Measurements from ENCODE around the gene NHEJ1.

NHEJ1 gene

GRCh38 chr2:219167997-219168396 lies 7.4 kb upstream of the NHEJ1 start:
- DNase-seq (ENCODE audit: low read depth, low spot score), result no peak

DNA sequence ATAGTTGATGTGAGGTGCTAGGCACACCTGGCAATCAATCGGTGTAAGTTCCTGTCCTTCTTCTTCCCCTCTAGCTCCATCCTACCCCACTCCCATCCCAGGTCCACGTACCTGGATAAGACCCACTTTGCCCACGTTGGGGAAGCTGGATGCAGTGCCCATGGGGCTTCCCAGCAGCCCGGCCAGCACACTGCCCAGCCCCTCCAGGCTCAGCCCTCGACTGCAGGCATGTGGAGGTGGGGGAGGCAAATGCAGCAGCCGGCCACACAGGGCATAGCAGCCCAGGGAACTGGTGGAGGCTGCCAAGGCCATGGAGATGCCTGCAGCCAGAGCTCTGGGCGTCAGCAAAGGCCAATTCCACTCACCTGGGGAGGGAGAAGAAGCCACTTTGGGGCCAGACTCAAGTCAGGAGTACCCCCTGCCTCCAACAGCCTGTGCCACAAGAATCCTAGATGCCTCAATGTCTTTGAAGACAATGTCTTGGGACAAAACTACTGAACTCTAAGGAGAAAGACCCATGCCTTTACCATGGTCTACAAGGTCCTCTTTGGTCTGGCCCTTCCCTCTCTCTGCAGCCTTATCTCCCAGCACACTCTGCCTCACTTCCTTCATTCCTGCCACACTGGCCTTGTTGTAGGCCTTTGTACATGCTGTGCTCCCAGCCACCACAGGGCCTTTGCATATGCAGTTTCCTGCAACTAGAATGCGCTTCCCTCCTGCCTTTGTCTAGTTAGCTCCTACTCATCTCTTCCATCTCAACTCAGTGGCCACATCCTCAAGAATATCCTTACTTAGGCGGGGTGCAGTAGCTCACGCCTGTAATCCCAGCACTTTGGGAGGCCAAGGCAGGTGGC lies 4.7 kb upstream of the NHEJ1 start:
- no peak for DNase-seq (ENCODE audit: low read depth, low spot score)

GRCh38 chr2:219163156-219163555 lies 2.5 kb upstream of the NHEJ1 start:
- no peak for DNase-seq (ENCODE audit: low read depth, low spot score)

- DNase-seq (ENCODE audit: low read depth, low spot score), result no peak
Observed at GRCh38 chr2:219161097-219161496, 482 bp upstream of the NHEJ1 start.

- DNase-seq (ENCODE audit: low read depth, low spot score), result no peak
Observed at GRCh38 chr2:219159771-219160185, 837 bp downstream of the NHEJ1 start.

DNA sequence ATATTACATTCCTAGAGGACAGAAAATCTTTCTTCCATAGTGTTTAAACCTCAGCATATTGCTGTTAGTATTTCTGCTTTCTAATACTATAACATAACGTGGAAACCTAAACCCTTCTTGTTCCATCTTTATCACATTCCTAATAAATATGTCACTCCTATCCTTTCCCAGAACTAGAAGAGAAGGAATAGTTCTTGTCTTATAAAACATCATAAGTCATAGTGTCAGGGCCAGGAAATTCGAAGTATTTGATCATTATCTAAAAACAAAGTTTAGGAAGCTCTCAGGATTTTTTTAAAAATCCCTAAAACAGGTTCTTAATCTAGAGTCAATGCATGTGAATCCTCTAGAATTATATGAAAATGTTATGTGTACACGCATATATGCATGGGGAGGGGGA lies 2.0 kb downstream of the NHEJ1 start:
- DNase-seq (ENCODE audit: low read depth, low spot score), result no peak

- DNase-seq (ENCODE audit: low read depth, low spot score), result no peak
Observed at GRCh38 chr2:219158025-219158424, 2.6 kb downstream of the NHEJ1 start.

DNA sequence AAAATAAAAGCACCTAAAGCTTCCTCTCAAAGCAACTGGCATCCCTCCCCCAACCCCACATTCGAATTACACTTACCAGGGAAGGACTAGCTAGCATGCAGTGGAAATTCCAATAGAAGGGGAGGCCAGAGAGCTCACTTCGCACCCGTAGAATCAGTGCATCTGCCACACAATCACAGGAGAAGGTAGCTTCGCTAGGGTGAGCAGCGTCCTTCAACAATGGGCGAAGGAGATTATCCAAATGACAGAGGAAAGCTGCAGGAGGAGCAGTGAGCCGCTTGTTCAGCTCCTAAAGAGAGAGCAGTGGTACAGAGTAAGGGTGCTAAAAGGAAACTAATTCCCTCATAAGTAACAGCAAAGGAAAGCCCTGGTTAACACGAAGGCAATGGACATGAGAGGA lies 3.2 kb downstream of the NHEJ1 start:
- no peak for DNase-seq (ENCODE audit: low read depth, low spot score)

DNA sequence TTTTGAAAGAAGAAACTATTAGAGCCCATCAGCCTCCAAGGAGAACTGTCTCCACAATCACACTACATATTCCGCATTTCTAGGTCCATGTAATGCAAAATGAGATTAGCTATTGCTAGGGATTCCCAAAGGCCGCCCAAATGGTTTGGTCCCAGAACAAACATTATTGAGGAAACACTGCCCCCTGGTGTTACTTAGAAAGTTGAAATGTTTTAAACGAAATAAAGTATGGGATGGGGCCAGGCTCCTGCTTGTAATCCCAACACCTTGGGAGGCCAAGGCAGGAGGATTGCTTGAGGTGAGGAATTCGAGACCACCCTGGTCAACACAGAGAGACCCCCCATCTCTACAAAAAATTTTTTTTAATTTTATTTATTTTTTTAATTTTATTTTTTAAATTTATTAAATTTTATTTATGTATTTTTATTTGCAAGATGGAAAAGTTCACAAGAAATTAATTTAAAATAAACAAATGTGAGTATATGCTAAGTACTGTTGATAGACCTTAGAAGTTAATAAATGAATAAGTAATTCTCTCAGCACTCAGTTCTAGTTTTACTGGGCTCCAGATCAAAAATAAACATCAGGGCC lies 5.5 kb downstream of the NHEJ1 start:
- no peak for DNase-seq (ENCODE audit: low read depth, low spot score)

- DNase-seq (ENCODE audit: low read depth, low spot score), result no peak
Observed at GRCh38 chr2:219149667-219150066, 10.9 kb downstream of the NHEJ1 start.

DNA sequence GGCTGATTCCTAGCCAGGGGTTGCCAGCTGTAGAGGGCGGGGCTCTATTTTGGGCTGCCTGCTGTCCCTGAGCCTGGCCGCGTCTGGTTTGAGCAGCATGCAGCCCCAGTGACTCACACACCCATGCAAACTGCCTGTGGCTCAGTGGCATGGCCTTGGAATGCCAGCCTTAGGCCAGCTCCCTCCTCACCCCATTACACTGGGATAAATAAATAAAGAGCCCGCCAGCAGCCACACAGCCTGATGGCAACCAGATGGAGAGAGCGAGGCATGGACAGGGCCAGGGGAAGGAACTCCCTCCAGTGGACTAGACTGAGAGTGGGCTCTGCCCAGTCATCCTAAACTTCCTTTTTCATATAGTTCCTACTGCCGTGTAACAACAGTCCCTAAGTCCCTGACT lies 18.3 kb downstream of the NHEJ1 start:
- no peak for DNase-seq (ENCODE audit: low read depth, low spot score)

GRCh38 chr2:219140722-219141121 lies 19.9 kb downstream of the NHEJ1 start:
- DNase-seq (ENCODE audit: low read depth, low spot score), result no peak

DNA sequence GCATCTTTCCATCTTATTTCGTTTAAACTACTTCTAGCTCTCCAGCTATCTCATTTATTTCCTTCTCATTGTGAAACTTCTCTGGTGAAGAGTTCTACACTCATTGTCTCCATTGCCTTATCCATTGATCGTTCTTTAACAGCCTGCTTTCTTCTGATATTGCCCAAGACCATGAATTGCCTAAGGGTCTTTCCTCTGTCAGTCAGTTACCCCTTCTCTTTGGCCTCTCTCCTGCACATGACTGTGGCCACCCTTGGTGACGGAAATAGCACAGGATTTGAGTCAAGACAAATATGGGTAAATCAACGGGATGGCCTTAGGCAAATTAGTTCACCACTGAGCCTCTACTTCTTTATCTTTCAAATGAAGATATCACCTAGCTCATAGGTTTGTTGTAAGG lies 26.6 kb downstream of the NHEJ1 start:
- DNase-seq (ENCODE audit: low read depth, low spot score), result no peak

- DNase-seq (ENCODE audit: low read depth, low spot score), result no peak
Observed at GRCh38 chr2:219131744-219132143, 28.9 kb downstream of the NHEJ1 start.

GRCh38 chr2:219131327-219131726 lies 29.3 kb downstream of the NHEJ1 start:
- DNase-seq (ENCODE audit: low read depth, low spot score), result no peak

GRCh38 chr2:219129589-219129988 lies 31.0 kb downstream of the NHEJ1 start:
- DNase-seq (ENCODE audit: low read depth, low spot score), result no peak

DNA sequence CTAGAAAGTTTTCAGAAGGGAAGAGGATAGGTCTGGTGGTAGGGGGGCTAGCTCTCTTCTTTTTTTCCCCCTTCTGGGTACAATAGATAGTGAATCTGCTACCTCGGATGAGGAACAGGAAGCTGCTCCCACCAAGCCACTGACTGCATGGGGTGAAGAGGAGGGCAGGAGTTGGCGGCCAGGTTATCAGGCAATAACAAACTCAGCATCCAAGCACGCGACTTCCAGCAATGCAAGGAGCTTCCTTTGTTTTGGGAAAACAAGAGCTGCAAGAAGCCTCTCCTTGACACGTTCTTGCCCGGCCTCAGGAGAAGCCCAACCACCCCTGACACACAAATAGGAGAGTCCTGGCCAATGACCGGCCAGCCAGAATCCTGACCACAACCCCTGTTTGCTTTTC lies 32.2 kb downstream of the NHEJ1 start:
- DNase-seq (ENCODE audit: low read depth, low spot score), result no peak

DNA sequence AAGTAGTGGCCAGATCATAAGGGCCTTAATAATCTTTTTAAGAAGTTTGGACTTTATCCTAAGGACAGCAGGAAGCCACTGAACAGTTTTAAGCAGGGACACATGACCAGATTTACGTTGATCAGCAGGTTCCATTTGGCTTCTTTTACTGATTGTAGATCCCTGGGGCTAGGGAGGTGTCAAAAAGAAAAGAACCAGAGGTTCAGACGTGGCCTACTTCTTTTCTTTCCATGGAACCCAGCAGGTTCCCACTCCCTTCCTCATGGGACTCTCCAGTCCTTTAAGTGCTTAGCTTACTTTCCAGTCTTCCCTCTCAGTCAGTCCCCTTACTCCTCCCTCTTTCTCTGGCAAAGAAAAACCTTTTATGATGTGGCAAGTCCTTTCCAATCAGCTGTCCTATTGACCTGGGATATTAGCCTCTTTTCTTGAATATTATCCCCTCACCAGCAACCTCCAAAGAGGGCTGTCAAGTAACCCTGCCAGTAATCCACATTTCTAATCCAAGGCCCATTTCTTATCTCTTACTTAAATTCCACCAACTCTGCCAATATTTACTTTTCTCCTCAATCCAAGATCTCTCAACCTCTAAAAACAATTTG lies 33.5 kb downstream of the NHEJ1 start:
- no peak for DNase-seq (ENCODE audit: low read depth, low spot score)

DNA sequence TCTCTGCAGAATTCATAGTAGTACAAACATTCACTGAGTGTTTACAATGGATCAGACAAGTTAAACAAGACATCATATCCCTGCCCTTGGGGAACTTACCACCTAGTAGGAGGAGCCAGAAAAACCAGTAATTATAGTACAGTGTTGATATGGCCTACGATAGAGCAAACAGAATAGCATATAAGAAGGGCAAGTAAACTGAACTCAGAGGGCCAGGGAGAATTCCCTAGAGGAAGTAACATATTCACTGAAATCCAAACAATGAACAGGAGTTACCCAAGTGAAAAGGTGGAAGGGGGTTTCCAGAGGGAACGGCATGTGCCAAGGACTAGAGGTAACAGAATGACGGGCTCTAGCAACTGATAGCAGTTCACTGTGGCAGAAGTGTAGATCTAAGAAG lies 34.1 kb downstream of the NHEJ1 start:
- no peak for DNase-seq (ENCODE audit: low read depth, low spot score)

GRCh38 chr2:219125886-219126270 lies 34.7 kb downstream of the NHEJ1 start:
- DNase-seq (ENCODE audit: low read depth, low spot score), result no peak

DNA sequence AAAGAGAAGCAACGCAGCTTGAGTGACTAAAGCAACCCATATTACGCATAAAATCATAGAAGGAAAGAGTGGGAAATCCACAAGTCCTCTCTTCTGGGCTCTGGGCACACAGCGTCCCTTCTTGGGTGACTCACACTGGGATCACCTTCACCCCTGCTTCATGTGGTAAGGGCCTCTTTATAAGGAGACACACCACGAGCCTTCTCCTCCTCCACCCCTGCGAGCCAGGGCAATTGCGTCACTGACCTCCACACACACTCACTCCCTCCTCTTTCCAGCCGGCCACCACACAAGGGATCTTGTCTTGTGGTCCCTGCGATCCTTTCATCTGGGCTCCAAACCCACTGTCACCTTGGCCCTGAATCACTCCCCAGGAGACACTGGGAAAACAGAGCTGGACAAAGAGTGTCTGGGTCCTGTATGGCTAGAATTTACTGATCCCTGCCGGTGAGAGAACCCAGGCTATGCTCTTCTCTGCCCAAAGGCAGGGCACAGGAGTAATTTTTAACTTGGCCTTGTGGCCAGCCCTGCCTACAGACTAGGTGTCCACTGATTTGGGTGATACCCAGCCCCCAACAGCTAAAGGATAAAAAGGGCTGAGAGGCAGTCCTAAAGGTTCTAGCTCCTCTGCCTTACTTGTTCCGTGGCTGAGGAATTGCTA lies 35.3 kb downstream of the NHEJ1 start:
- no peak for DNase-seq (ENCODE audit: low read depth, low spot score)

- DNase-seq (ENCODE audit: low read depth, low spot score), result no peak
Observed at GRCh38 chr2:219124381-219125110, 36.1 kb downstream of the NHEJ1 start.

Measured in activated CD4-positive, CD25-positive, alpha-beta regulatory T cell treated with anti-CD3 and anti-CD28 coated beads, Interleukin-2, amount 50 U/mL, for 16 hours (primary cell).